Cardiac septum (tissue), 1 donor: ENCODE measurements around the gene SLAIN2. TPM values are rescaled to one million over a fixed set of nuclear protein-coding genes. Genes with fewer than 3 reads are reported as not detected.

Source experiments
- DNase-seq: peaks from one replicate; pipeline ENCODE4 v3.0.0-alpha.2; 2020; ENCODE audit warnings: low spot score
- intact Hi-C: fragments of 100-400 bp; cut with DNase I; formaldehyde crosslinking; loops from one replicate; pipeline ENCODE4 v1.14.0; 2022
- total RNA-seq: library from RNA; stranded (reverse); fragmentation: NEBNext Ultra II Directional; extraction: Animal tissue kit (Norgen Biotek cat#: 25700); gene quantifications from one replicate; pipeline ENCODE4 v1.2.1, GENCODE V29; 2021
- donor health status: DM: no; HTN: no; CAD: no.

SLAIN2 gene
- total RNA-seq, 1 donor from 2014 or later, result 159 TPM

- intact Hi-C loops, result no loop called here
- no peak for DNase-seq
Measured at GRCh38 chr4:48332661-48333060, 8.7 kb upstream of the SLAIN2 start.

DNA sequence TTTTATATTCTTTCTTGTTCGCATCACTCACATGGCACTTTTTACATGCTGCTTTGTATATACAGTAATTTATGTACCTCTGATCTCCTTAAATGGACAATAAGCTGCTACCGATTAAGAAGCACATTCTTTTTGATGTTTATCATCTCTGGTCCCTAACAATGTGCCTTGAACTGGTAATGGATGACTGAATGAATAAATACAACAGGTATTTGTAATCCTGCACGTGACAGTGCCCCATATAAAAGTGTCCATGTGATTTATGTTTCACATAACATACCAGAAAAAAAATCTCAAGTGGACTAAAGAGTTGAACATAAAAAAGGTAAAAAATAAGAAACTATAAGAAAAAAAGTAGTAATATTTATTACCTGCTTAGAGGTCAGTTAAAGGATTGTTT lies 7.7 kb upstream of the SLAIN2 start:
- intact Hi-C loops, result no loop called here
- DNase-seq, result no peak

- intact Hi-C loops, result no loop called here
- no peak for DNase-seq
Measured at GRCh38 chr4:48334236-48334635, 7.1 kb upstream of the SLAIN2 start.

GRCh38 chr4:48334900-48335384 lies 6.4 kb upstream of the SLAIN2 start:
- intact Hi-C loops, result no loop called here
- DNase-seq, result no peak

- intact Hi-C loops, result no loop called here
- DNase-seq, result no peak
Measured at GRCh38 chr4:48336146-48336870, 5.0 kb upstream of the SLAIN2 start.

- no peak for DNase-seq
- intact Hi-C loops, result no loop called here
Measured at GRCh38 chr4:48337731-48338130, 3.6 kb upstream of the SLAIN2 start.

GRCh38 chr4:48339642-48340041 lies 1.7 kb upstream of the SLAIN2 start:
- no peak for DNase-seq
- intact Hi-C loops, result loop anchor here (5.0 kb wide), 2 partner anchors 48 to 67 kb away; no protein-coding TSS in a partner anchor

DNA sequence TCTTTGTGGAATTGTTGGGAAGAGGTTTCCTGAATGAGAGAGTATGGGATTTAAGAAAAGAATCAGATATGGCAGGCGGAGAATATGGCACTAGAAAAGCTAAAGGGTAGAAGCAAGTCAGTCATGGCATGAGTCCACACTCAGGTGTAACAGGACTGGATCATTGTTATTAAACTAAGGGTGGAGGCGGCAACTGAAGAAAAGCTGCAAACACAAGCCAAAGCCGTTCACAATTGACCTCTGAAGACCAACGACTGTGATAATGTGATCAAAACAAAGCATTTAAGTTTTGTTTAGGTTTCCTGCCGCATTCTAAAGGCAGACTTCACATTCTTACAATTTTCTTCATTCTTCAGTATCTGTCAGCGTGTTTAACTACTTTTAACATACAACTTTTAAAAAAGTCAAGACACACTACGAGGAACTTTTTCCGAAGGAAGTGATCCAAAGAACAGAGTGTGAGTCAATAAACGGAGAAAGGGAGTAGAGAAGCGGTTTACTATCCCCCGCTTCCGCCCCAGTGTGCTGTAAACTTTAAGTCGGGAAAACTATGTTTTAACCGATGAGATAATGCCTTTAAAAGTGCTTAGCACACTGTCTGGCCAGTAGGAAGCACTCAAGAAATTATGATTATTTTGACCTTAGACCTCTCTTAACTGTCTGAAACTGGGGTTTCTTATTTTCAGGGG lies 909 bp upstream of the SLAIN2 start:
- intact Hi-C loops, result loop anchor here (5.0 kb wide), 2 partner anchors 47 to 68 kb away; no protein-coding TSS in a partner anchor
- DNase-seq, result no peak

GRCh38 chr4:48341776-48342605 lies 662 bp downstream of the SLAIN2 start:
- peak; percentile 77 for DNase-seq
- intact Hi-C loops, result loop anchor here (5.0 kb wide), 2 partner anchors 45 to 70 kb away; no protein-coding TSS in a partner anchor

- DNase-seq, result no peak
- intact Hi-C loops, result loop anchor here (5.0 kb wide), 2 partner anchors 45 to 70 kb away; no protein-coding TSS in a partner anchor
Measured at GRCh38 chr4:48342606-48342880, 1.2 kb downstream of the SLAIN2 start.

GRCh38 chr4:48343035-48343434 lies 1.7 kb downstream of the SLAIN2 start:
- intact Hi-C loops, result loop anchor here (5.0 kb wide), 2 partner anchors 44 to 71 kb away; no protein-coding TSS in a partner anchor
- DNase-seq, result no peak

GRCh38 chr4:48343551-48343950 lies 2.2 kb downstream of the SLAIN2 start:
- intact Hi-C loops, result loop anchor here (5.0 kb wide), 2 partner anchors 44 to 71 kb away; no protein-coding TSS in a partner anchor
- DNase-seq, result no peak

DNA sequence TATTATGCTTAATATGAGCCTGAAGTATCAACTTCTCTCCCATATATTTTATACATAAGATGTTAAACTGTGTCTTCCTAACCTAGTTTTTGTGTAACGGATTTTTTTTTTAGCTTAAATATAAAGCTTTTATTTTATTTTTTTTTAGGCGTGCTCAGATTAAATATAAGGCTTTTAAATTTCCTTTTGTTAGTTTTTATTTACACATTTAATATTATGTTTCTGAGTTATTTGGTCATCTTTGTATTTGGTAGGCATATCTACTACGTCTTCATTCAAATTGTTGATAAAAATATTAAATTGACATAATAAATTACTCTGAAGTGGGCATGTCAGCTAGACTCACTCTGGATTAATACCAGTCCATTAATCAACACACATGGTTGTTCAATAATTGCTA lies 4.2 kb downstream of the SLAIN2 start:
- intact Hi-C loops, result no loop called here
- DNase-seq, result no peak

DNA sequence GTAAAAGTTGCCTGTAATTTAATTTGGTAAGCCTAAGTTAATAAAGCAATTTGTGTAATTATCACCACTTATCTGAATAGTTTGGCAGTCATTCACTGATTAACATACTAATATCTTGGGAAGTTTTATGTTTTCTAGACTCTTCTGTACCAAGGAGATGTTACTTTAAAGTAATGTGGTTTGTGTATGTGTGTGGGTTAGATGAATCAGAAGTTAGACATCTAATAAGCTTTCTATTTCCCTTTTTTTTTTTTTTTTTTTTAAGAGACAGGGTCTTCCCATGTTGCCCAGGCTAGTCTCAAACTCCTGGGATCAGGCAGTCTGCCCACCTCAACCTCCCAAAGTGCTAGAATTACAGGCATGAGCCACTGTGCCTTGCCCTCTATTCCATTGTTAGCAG lies 5.3 kb downstream of the SLAIN2 start:
- DNase-seq, result no peak
- intact Hi-C loops, result no loop called here

DNA sequence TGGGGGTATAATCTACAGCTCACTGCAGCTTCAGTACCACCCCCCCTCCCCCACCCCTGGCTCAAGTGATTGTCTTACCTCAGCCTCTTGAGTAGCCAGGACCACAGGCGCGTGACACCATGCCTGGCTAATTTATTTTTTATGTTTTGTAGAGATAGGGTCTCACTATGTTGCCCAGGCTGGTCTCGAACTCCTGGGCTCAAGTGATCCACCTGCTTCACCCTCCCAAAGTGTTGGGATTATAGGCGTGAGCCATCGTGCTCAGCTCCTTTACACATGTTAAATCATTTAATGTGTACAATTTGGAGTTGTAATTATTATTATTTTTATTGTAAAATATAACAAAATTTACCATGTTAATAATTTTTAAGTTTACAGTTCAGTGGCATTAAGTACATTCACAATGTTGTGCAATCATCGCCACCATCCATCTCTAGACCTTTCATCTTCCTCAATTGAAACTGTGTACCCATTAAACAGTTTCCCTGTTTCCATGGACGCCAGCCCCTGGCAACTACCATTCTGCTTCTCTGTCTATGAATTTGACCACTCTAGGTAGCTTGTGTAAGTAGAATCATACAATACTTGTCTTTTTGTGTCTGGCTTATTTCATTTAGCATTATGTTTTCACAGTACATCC lies 6.1 kb downstream of the SLAIN2 start:
- intact Hi-C loops, result no loop called here
- no peak for DNase-seq

DNA sequence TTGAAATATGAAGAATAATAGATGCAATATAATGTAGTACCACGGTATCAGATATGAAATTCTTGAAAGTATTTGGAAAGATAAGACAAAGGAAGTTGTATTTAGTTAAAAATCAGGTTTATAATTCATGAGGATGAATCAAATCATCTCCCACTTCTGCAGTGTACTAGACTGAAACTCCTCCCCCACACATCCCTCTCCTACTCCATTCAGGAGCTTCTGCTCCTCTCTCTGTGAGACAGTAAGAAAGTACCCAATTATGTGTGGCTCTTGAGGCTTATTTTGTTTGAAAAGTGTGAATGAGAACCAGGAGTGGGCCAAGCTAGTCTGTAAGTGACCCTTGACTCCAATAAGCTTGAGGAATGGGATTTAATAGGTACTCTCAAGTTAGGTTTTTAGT lies 9.5 kb downstream of the SLAIN2 start:
- no peak for DNase-seq
- intact Hi-C loops, result no loop called here

DNA sequence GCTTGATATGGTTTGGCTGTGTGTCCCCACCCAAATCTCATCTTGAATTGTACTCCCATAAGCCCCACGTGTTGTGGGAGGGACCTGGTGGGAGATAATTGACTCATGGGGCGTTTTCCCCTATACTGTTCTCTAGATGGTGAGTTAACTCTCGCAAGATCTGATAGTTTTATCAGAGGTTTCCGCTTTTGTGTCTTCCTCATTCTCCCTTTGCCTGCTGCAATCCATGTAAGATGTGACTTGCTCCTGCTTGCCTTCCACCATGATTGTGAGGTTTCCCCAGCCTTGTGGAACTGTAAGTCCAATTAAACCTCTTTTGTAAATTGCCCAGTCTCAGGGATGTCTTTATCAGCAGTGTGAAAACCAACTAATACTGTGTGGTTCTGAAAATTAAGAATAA lies 11.5 kb downstream of the SLAIN2 start:
- no peak for DNase-seq
- intact Hi-C loops, result no loop called here

- DNase-seq, result no peak
- intact Hi-C loops, result no loop called here
Measured at GRCh38 chr4:48356355-48356754, 15.0 kb downstream of the SLAIN2 start.

DNA sequence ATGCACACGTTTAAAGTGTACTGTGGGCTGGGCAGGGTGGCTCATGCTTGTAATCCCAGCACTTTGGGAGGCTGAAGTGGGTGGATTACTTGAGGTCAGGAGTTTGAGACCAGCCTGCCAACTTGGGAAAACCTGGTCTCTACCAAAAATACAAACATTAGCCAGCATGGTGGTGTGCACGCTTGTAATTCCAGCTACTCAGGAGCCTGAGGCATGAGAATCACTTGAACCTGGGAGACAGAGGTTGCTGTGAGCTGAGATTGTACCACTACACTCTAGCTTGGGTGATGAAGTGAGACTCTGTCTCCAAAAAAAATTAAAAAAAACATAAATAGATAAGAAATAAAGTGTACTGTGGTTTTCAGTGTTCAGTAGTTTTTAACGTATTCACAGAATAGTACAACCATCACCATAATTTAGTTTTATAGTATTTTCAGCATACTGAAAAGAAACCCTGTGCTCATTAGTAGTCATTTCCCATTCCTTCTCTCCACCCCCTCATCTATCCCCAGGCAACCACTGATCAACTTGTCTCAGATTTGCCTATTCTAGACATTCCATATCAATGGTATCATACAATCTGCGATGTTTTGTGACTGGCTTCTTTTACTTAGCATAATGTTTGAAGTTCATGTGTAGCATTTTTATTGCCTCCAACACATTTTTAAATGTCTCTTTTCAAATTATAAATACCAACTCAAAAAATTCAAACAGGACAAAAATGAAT lies 19.1 kb downstream of the SLAIN2 start:
- intact Hi-C loops, result no loop called here
- DNase-seq, result no peak
